ENCODE results near the gene MT3. TPM values are rescaled to one million over a fixed set of nuclear protein-coding genes. Genes with fewer than 3 reads are reported as not detected.
A peak's percentile ranks its signal among the peaks of the same experiment; 100 is the strongest.
"Not testable (repeated sequence)": the region's sequence is repeated elsewhere in the genome, so short reads cannot be mapped to it uniquely, and the experiment has no call there.

The MT3 gene
- total and polyA plus RNA-seq, 5 experiments from 2014 or later, result 1.8 to 19.9 (median 8.6) TPM

GRCh38 chr16:56614549-56614991 is 25.2 kb downstream of the MT3 start:
- peaks cover 16 to 41% (median 33%) of the 10 kb centered on the region in 4 donors for H3K4me1 Mint-ChIP-seq
- no peak overlapping the region for H3K4me3 Mint-ChIP-seq
- no peak for ATAC-seq

GRCh38 chr16:56615353-56615752 is 26.0 kb downstream of the MT3 start:
- Mint-ChIP-seq H3K9me3 (no peaks in the 10 kb centered on the region), H3K27me3 (peaks cover 0 to 12% (median 0%) of the 10 kb centered on the region in 5 donors), H3K4me3 (no peak overlapping the region), H3K27ac (no peak overlapping the region), H3K36me3 (no peaks in the 10 kb centered on the region), H3K4me1 (peaks cover 13 to 33% (median 26%) of the 10 kb centered on the region in 4 donors)
- DNase-seq, result no peak
- no peak for ATAC-seq
- POLR2A ChIA-PET, result interaction anchor here (1.8 kb wide), 1 partner anchor 9 kb away, joined by 5 read pairs; no protein-coding TSS in a partner anchor

More at GRCh38 chr16:56614549-56614991, 25.2 kb downstream of the MT3 start:
- no peaks in the 10 kb centered on the region for H3K36me3 Mint-ChIP-seq
- DNase-seq, result no peak
- H3K27me3 Mint-ChIP-seq, result peaks cover 0 to 12% (median 0%) of the 10 kb centered on the region in 5 donors
- POLR2A ChIA-PET, result no interaction called here
- H3K27ac Mint-ChIP-seq, result peak overlapping the region in 1 of 10 donors; percentile 23
- no peaks in the 10 kb centered on the region for H3K9me3 Mint-ChIP-seq

GRCh38 chr16:56616608-56617211 is 27.4 kb downstream of the MT3 start:
- H3K36me3 Mint-ChIP-seq, result no peaks in the 10 kb centered on the region
- POLR2A ChIA-PET, result interaction anchor here (0.6 to 1.8 kb wide), 7 partner anchors 8 to 81 kb away, joined by 3 to 7 read pairs (median 4); partner anchors contain the start of gene MT2A
- DNase-seq (no peak), ATAC-seq (peak in 1 of 2 donors; percentile 18)
- H3K9me3 Mint-ChIP-seq, result no peaks in the 10 kb centered on the region
- peaks cover 0 to 12% (median 0%) of the 10 kb centered on the region in 5 donors for H3K27me3 Mint-ChIP-seq
- peaks cover 5 to 20% (median 13%) of the 10 kb centered on the region in 4 donors for H3K4me1 Mint-ChIP-seq
- peak overlapping the region in 9 of 10 donors; percentile 61 to 80 (median 74) for H3K4me3 Mint-ChIP-seq
- H3K27ac Mint-ChIP-seq, result peak overlapping the region in 3 of 10 donors; percentile 8 to 57 (median 38)

GRCh38 chr16:56617212-56618085 is 28.1 kb downstream of the MT3 start:
- no peaks in the 10 kb centered on the region for H3K9me3 Mint-ChIP-seq
- H3K36me3 Mint-ChIP-seq, result no peaks in the 10 kb centered on the region
- peaks cover 0 to 12% (median 0%) of the 10 kb centered on the region in 5 donors for H3K27me3 Mint-ChIP-seq
- POLR2A ChIA-PET, result interaction anchor here (0.6 to 1.7 kb wide), 8 partner anchors 9 to 403 kb away, joined by 3 to 7 read pairs (median 4); partner anchors contain the start of genes MT1F and MT2A
- H3K27ac Mint-ChIP-seq, result peak overlapping the region in 3 of 10 donors; percentile 8 to 84 (median 66)
- H3K4me1 Mint-ChIP-seq, result peaks cover 5 to 18% (median 13%) of the 10 kb centered on the region in 4 donors
- peak overlapping the region; percentile 61 to 80 (median 76) for H3K4me3 Mint-ChIP-seq
- ATAC-seq (peak; percentile 91 to 99), DNase-seq (peak in 8 of 10 donors; percentile 21 to 73 (median 40))

- ATAC-seq, result no peak
- H3K27me3 Mint-ChIP-seq, result peaks cover 0 to 12% (median 0%) of the 10 kb centered on the region in 5 donors
- H3K9me3 Mint-ChIP-seq, result no peaks in the 10 kb centered on the region
- H3K4me1 Mint-ChIP-seq, result peaks cover 5 to 17% (median 13%) of the 10 kb centered on the region in 4 donors
- POLR2A ChIA-PET, result interaction anchor here (0.6 to 1.7 kb wide), 4 partner anchors 11 to 69 kb away, joined by 3 to 7 read pairs (median 4); no protein-coding TSS in a partner anchor
- no peak for DNase-seq
- H3K36me3 Mint-ChIP-seq, result no peaks in the 10 kb centered on the region
- no peak overlapping the region for H3K27ac Mint-ChIP-seq
- peak overlapping the region in 6 of 10 donors; percentile 11 to 77 (median 70) for H3K4me3 Mint-ChIP-seq
Measured at GRCh38 chr16:56618138-56618537, 28.8 kb downstream of the MT3 start.

- H3K9me3 Mint-ChIP-seq, result no peaks in the 10 kb centered on the region
- H3K27me3 Mint-ChIP-seq, result peaks cover 0 to 21% (median 0%) of the 10 kb centered on the region in 5 donors
- POLR2A ChIA-PET, result interaction anchor here (6.7 kb wide), 1 partner anchor 10 kb away, joined by 50 read pairs; the partner anchor contains the start of gene MT2A
- ATAC-seq (no peak), DNase-seq (no peak)
- H3K4me3 Mint-ChIP-seq, result no peak overlapping the region
- H3K4me1 Mint-ChIP-seq, result peaks cover 9 to 23% (median 16%) of the 10 kb centered on the region in 4 donors
- H3K27ac Mint-ChIP-seq, result no peak overlapping the region
- H3K36me3 Mint-ChIP-seq, result no peaks in the 10 kb centered on the region
Measured at GRCh38 chr16:56620339-56620897, 31.1 kb downstream of the MT3 start.

- POLR2A ChIA-PET, result interaction anchor here (6.7 kb wide), 1 partner anchor 11 kb away, joined by 50 read pairs; the partner anchor contains the start of gene MT2A
- H3K4me3 Mint-ChIP-seq, H3K36me3 Mint-ChIP-seq, ATAC-seq, H3K9me3 Mint-ChIP-seq, DNase-seq: not testable (repeated sequence)
- peak overlapping the region in 1 of 10 donors; percentile 25 for H3K27ac Mint-ChIP-seq
- peaks cover 0 to 19% (median 0%) of the 10 kb centered on the region in 5 donors for H3K27me3 Mint-ChIP-seq
- H3K4me1 Mint-ChIP-seq, result peaks cover 12 to 27% (median 21%) of the 10 kb centered on the region in 4 donors
Measured at GRCh38 chr16:56621665-56622445, 32.5 kb downstream of the MT3 start.

- peak overlapping the region in 1 of 10 donors; percentile 85 for H3K27ac Mint-ChIP-seq
Measured at GRCh38 chr16:56623184-56623583, 33.9 kb downstream of the MT3 start.

GRCh38 chr16:56623637-56624036 is 34.3 kb downstream of the MT3 start:
- H3K27me3 Mint-ChIP-seq, result peaks cover 0 to 16% (median under 1%) of the 10 kb centered on the region in 5 donors
- H3K4me3 Mint-ChIP-seq, result no peak overlapping the region
- peaks cover 0 to 2% (median 0%) of the 10 kb centered on the region in 3 donors for H3K36me3 Mint-ChIP-seq
- POLR2A ChIA-PET, result interaction anchor here (0.6 to 6.7 kb wide), 3 partner anchors 11 to 77 kb away, joined by 4 to 50 read pairs (median 6); partner anchors contain the start of gene MT2A
- ATAC-seq, result no peak
- no peak for DNase-seq
- H3K9me3 Mint-ChIP-seq, result no peaks in the 10 kb centered on the region
- peaks cover 10 to 17% (median 15%) of the 10 kb centered on the region in 4 donors for H3K4me1 Mint-ChIP-seq
- H3K27ac Mint-ChIP-seq, result no peak overlapping the region

More at GRCh38 chr16:56623184-56623583, 33.9 kb downstream of the MT3 start:
- not testable (repeated sequence) for H3K36me3 Mint-ChIP-seq, ATAC-seq, H3K4me3 Mint-ChIP-seq, DNase-seq, H3K9me3 Mint-ChIP-seq
- POLR2A ChIA-PET, result interaction anchor here (0.6 to 6.7 kb wide), 3 partner anchors 12 to 77 kb away, joined by 4 to 50 read pairs (median 6); partner anchors contain the start of gene MT2A
- Mint-ChIP-seq H3K27me3 (peaks cover 0 to 16% (median 0%) of the 10 kb centered on the region in 5 donors), H3K4me1 (peaks cover 10 to 17% (median 15%) of the 10 kb centered on the region in 4 donors)

- peak; percentile 90 to 93 for ATAC-seq
- peak within 1 kb of the TSS; percentile 85 to 95 (median 90) for H3K4me3 Mint-ChIP-seq
- POLR2A ChIA-PET, result interaction anchor here (0.7 to 6.7 kb wide), 5 partner anchors 15 to 20 kb away, joined by 3 to 50 read pairs (median 4); partner anchors contain the start of gene MT2A
- H3K9me3 Mint-ChIP-seq, result no peaks in the 10 kb centered on the region
- peak in 7 of 10 donors; percentile 16 to 50 (median 38) for DNase-seq
- H3K4me1 Mint-ChIP-seq, result peaks cover 10 to 21% (median 17%) of the 10 kb centered on the region in 4 donors
- peak within 1 kb of the TSS; percentile 65 to 93 (median 84) for H3K27ac Mint-ChIP-seq
- H3K36me3 Mint-ChIP-seq, result peaks cover 0 to 2% (median 0%) of the 10 kb centered on the region in 3 donors
- peaks cover 0 to 14% (median 5%) of the 10 kb centered on the region in 5 donors for H3K27me3 Mint-ChIP-seq
Measured at GRCh38 chr16:56625140-56625942, 36.0 kb downstream of the MT3 start, which contains the start of gene MT1E. MT1E (plus strand) TSS chr16:56625781; CDS start chr16:56625852, 71 bp downstream.
